Adrenal gland (tissue), 12 donors: ENCODE results near the gene POLR2E. TPM values are rescaled to one million over a fixed set of nuclear protein-coding genes. Genes with fewer than 3 reads are reported as not detected.

Source experiments
- DNase-seq, 7 donors: peaks; one replicate each; pipeline ENCODE4 v3.0.0-alpha.2; 2019 to 2020
- H3K27ac ChIP-seq, 5 donors: fragments of 200-600 bp; sonication (generic) in 4 of 5; 1 replicate in 3 of 5; 2 replicates in 2 of 5; pipeline versions ENCODE4 v1.5.1 to v1.8.0; 2016 to 2020; ENCODE audit warnings: mild to moderate bottlenecking in 1 of 5
- H3K27me3 ChIP-seq: fragments of 200-600 bp; 2 replicates; pipeline ENCODE4 v1.8.0; 2021
- H3K36me3 ChIP-seq, 2 donors: fragments of 200-600 bp; replicated peaks in 1 of 2; 1 replicate in 1 of 2; 2 replicates in 1 of 2; pipeline versions ENCODE4 v1.5.1 to v1.8.0; 2018 to 2022
- H3K4me1 ChIP-seq, 2 donors: fragments of 200-600 bp; replicated peaks in 1 of 2; 1 replicate in 1 of 2; 2 replicates in 1 of 2; pipeline versions ENCODE4 v1.5.1 to v1.8.0; 2018 to 2021
- H3K4me3 ChIP-seq, 4 donors: fragments of 200-600 bp; sonication (generic) in 3 of 4; one replicate each; pipeline ENCODE4 v1.5.1; 2016 to 2018
- H3K9me3 ChIP-seq, 3 donors: fragments of 200-600 bp; sonication (generic) in 1 of 3; replicated peaks in 1 of 3; 1 replicate in 2 of 3; 2 replicates in 1 of 3; pipeline versions ENCODE4 v1.5.1 to v1.8.0; 2016 to 2021
- CTCF ChIP-seq, 6 experiments: fragments of 450-650 bp in 4 of 6; fragments of 200-600 bp in 2 of 6; sonication (generic) in 1 of 6; IDR thresholded peaks; 1 replicate in 5 of 6; 2 replicates in 1 of 6; pipeline versions ENCODE4 v1.5.1 to v1.8.0; 2016 to 2021; ENCODE audit warnings: antibody characterized with exemption in 6 of 6, mild to moderate bottlenecking in 2 of 6, moderate library complexity in 1 of 6
- POLR2A ChIP-seq, 2 donors: fragments of 450-650 bp; IDR thresholded peaks; one replicate each; pipeline ENCODE4 v1.6.1; 2017; ENCODE audit warnings: antibody characterized with exemption in 2 of 2, mild to moderate bottlenecking in 2 of 2, moderate library complexity in 1 of 2
- WGBS, 4 donors: extraction: QIAGEN DNeasy Blood & Tissue Kit in 2 of 4; methylation state at CpG; one replicate each; pipeline versions ENCODE4 v1.1.5 to v1.1.7; 2013 to 2017; 5-methylcytosine and 5-hydroxymethylcytosine counted together
- intact Hi-C, 2 donors: fragments of 100-400 bp; cut with DNase I; formaldehyde crosslinking; loops; one replicate each; pipeline versions ENCODE4 v1.14.1 to v1.15.0; 2022 to 2023
- polyA plus RNA-seq, 3 donors: library from polyadenylated mRNA; stranded (reverse); fragments of 200-250 nt in 2 of 3; fragments of 350-450 nt in 1 of 3; fragmentation: Illumina TruSeq in 1 of 3; extraction: RNeasy Lipid Tissue Mini Kit (QIAGEN cat#74804) in 1 of 3; gene quantifications; one replicate each; pipeline ENCODE4 v1.2.3, GENCODE V29; 2013 to 2014
- total RNA-seq, 9 donors: library from RNA; depleted of rRNA in 4 of 9; stranded (reverse); fragments of >200 nt in 4 of 9; fragments of 120-200 nt in 1 of 9; fragmentation: NEBNext Ultra II Directional in 1 of 9; extraction: Animal tissue kit (Norgen Biotek cat#: 25700) in 1 of 9; gene quantifications; one replicate each; pipeline versions ENCODE4 v1.1.0 to v1.2.4, GENCODE V29; 2013 to 2023
- donor health status: healthy with polysubstance abuse.
- donor health status: Bipolar disorder and iron deficiency.
- donor health status: DM: yes; HTN: yes; CAD: no.
- donor health status: DM: no; HTN: no; CAD: no.
- donor health status: DM: no; HTN: no; CAD: no.
- donor health status: DM: yes; HTN: yes; CAD: no.

The POLR2E gene
- total and polyA plus RNA-seq, 12 donors = 74.7 to 231 (median 157) TPM

GRCh38 chr19:1119475-1120217 is 24.5 kb upstream of the POLR2E start:
- intact Hi-C loops = loop anchor here in 1 of 2 donors (5.0 kb wide), 1 partner anchor 73 kb away; no protein-coding TSS in a partner anchor
- H3K36me3 ChIP-seq = peaks cover 0 to 100% of the 10 kb centered on the region in 2 donors
- WGBS, 4 donors = 88 to 92% (median 90%) methylated on average over 33 to 50 of the region's 50 CpGs
- H3K9me3 ChIP-seq = no peaks in the 10 kb centered on the region
- H3K27ac ChIP-seq = no peak overlapping the region
- TF ChIP-seq CTCF (IDR thresholded peaks at IDR 0.05) (no peak), POLR2A (IDR thresholded peaks at IDR 0.05) (no peak)
- H3K4me1 ChIP-seq = peaks cover 0 to 5% of the 10 kb centered on the region in 2 donors
- H3K4me3 ChIP-seq = no peak overlapping the region
- H3K27me3 ChIP-seq = no peaks in the 10 kb centered on the region
- peak in 1 of 7 donors; percentile 22 for DNase-seq

- Histone ChIP-seq H3K9me3 (no peaks in the 10 kb centered on the region), H3K4me3 (no peak overlapping the region), H3K36me3 (peaks cover 0 to 100% of the 10 kb centered on the region in 2 donors), H3K27me3 (no peaks in the 10 kb centered on the region), H3K27ac (no peak overlapping the region), H3K4me1 (peaks cover 0 to 8% of the 10 kb centered on the region in 2 donors)
- peak in 1 of 7 donors; percentile 25 for DNase-seq
- intact Hi-C loops = no loop called here
- TF ChIP-seq POLR2A (IDR thresholded peaks at IDR 0.05) (no peak), CTCF (IDR thresholded peaks at IDR 0.05) (no peak)
- WGBS, 4 donors = 93 to 95% (median 94%) methylated on average over 26 to 34 of the region's 34 CpGs
Observed at GRCh38 chr19:1118999-1119398, 23.8 kb upstream of the POLR2E start.

GRCh38 chr19:1117654-1118053 is 22.5 kb upstream of the POLR2E start:
- no peaks in the 10 kb centered on the region for H3K27me3 ChIP-seq
- WGBS, 4 donors = 94 to 97% (median 95%) methylated on average over 9 to 16 of the region's 16 CpGs
- H3K4me1 ChIP-seq = peaks cover 10 to 16% of the 10 kb centered on the region in 2 donors
- peaks cover 0 to 98% of the 10 kb centered on the region in 2 donors for H3K36me3 ChIP-seq
- no peaks in the 10 kb centered on the region for H3K9me3 ChIP-seq
- no peak overlapping the region for H3K4me3 ChIP-seq
- no peak overlapping the region for H3K27ac ChIP-seq
- TF ChIP-seq CTCF (IDR thresholded peaks at IDR 0.05) (no peak), POLR2A (IDR thresholded peaks at IDR 0.05) (no peak)
- intact Hi-C loops = no loop called here
- DNase-seq = no peak

- no peaks in the 10 kb centered on the region for H3K27me3 ChIP-seq
- intact Hi-C loops = no loop called here
- 89 to 92% (median 90%) methylated on average over 18 to 52 of the region's 52 CpGs for WGBS, 4 donors
- H3K36me3 ChIP-seq = peaks cover 0 to 98% of the 10 kb centered on the region in 2 donors
- H3K4me3 ChIP-seq = no peak overlapping the region
- H3K4me1 ChIP-seq = peaks cover 15 to 23% of the 10 kb centered on the region in 2 donors
- no peaks in the 10 kb centered on the region for H3K9me3 ChIP-seq
- TF ChIP-seq CTCF (IDR thresholded peaks at IDR 0.05) (no peak), POLR2A (IDR thresholded peaks at IDR 0.05) (no peak)
- peak in 1 of 7 donors; percentile 25 for DNase-seq
- H3K27ac ChIP-seq = no peak overlapping the region
Observed at GRCh38 chr19:1116726-1117581, 21.8 kb upstream of the POLR2E start.
